ENCODE measurements around the gene ARID3B. TPM values are rescaled to one million over a fixed set of nuclear protein-coding genes. Genes with fewer than 3 reads are reported as not detected.
A peak's percentile ranks its signal among the peaks of the same experiment; 100 is the strongest.
"Not testable (repeated sequence)": the region's sequence is repeated elsewhere in the genome, so short reads cannot be mapped to it uniquely, and the experiment has no call there.

ARID3B gene
- total RNA-seq, 1 experiment from 2014 or later = 19.0 TPM

DNA sequence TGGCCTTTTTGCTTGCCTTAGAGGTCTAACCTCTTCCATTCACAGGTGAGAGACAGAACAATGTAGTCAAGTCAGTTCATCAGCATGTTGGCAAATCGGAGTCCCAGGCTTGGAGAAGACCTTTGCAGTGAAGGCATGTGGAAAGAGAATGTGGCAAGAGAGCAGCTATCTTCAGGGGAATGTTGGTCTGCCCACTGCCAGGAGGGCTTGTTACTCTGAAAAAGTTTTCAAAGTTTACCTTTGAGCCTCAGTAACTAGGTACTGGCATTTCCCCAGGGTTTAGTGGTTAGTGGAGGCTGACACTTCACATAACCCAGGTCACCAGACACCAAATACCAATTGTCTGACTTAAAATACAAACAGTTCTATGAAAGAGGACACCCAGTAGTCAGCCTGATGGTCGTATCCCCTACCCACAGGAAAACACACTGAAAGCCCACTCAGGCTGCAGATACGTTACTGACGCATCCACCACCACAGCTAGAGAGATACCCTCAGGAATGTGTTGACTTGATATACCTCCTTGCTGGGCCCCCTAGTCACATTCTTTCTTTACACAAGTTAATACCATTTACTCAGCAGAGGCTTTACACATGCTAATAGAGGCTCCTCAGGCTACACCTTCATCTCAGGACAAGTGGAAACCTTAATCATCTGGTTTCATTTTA, 9.7 kb upstream of the ARID3B start:
- no peaks in the 10 kb centered on the region for H3K9me2 ChIP-seq (replicated peaks; ENCODE audit: low read length)
- peak overlapping the region; percentile 98 for H3K27ac ChIP-seq (ENCODE audit: low read length)
- CTCF ChIA-PET = no interaction called here
- DNase-seq (peak; percentile 97), ATAC-seq (peak; percentile 88)
- H3K9me3 ChIP-seq (ENCODE audit: low read length) = no peaks in the 10 kb centered on the region
- no TSS peak for BruUV-seq (replicated peaks)
- POLR2A ChIA-PET (ENCODE audit: unreplicated experiment) = no interaction called here
- H3K36me3 ChIP-seq (ENCODE audit: low read depth, low read length) = no peaks in the 10 kb centered on the region
- peak overlapping the region; percentile 24 for H3K4me3 ChIP-seq (ENCODE audit: low read length)
- no peaks in the 10 kb centered on the region for H3K79me2 ChIP-seq (ENCODE audit: low read length)
- no peaks in the 10 kb centered on the region for H3K27me3 ChIP-seq (ENCODE audit: low read length)
- H3K9ac ChIP-seq (ENCODE audit: low read length) = peak overlapping the region; percentile 77
- no peak overlapping the region for H2AFZ ChIP-seq (ENCODE audit: low read length)
- TF ChIP-seq CTCF (conservative IDR thresholded peaks at IDR 0.05; ENCODE audit: low read depth, low read length) = no peak
- no peak for TF ChIP-seq EZH2phosphoT487 (IDR thresholded peaks at IDR 0.05; ENCODE audit: borderline replicate concordance, low read length)
- no peak for TF ChIP-seq EZH2 (IDR thresholded peaks at IDR 0.05; ENCODE audit: low read length, unreplicated experiment)
- H3K4me1 ChIP-seq (ENCODE audit: insufficient read depth, low read length) = peaks cover 56% of the 10 kb centered on the region
- peak overlapping the region; percentile 76 for H3K4me2 ChIP-seq (ENCODE audit: low read length)
- intact Hi-C loops (cut with micrococcal nuclease) = no loop called here
- H3F3A ChIP-seq (ENCODE audit: low read length, unreplicated experiment) = peaks cover 11% of the 10 kb centered on the region
- no peaks in the 10 kb centered on the region for H4K20me1 ChIP-seq (ENCODE audit: low read length)

DNA sequence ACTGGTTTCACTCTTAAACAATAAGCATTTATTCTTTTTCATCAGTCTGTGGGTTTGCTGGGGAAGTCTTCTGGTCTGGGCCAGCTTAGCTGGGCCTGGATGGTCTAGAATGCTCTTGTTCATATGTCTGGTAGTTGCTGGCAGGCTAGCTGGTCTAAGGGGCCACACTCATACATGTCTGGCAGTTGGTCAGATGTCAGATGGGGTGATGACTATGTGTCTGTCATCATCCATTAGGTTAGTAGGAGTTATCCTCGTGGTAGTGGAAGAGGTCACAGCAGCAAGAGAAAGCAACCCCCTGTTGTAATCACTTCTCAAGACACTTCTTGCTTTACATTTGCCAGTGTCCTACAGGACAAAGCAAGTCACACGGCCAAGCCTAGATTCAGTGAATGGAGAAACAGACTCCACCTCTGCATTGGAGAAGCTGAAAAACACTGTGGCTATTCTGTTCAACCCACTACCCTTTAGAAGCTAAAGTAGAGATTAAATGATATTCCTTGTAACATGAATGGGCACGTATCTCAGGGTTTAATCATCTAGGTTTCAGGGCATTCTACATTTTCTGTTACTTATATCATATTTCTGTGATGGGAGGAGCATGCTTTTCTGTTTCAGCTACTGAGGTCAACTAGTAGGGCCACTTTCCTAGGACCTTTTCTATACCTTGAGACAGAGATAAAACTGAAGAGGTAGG, 5.5 kb upstream of the ARID3B start:
- Histone ChIP-seq H3K4me3 (ENCODE audit: low read length) (no peak overlapping the region), H3K9me3 (ENCODE audit: low read length) (no peaks in the 10 kb centered on the region), H3K4me2 (ENCODE audit: low read length) (peak overlapping the region; percentile 30), H3K4me1 (ENCODE audit: insufficient read depth, low read length) (peaks cover 44% of the 10 kb centered on the region), H3K27me3 (ENCODE audit: low read length) (no peaks in the 10 kb centered on the region), H4K20me1 (ENCODE audit: low read length) (no peaks in the 10 kb centered on the region), H3F3A (ENCODE audit: low read length, unreplicated experiment) (peaks cover 6% of the 10 kb centered on the region), H3K27ac (ENCODE audit: low read length) (peak overlapping the region; percentile 45), H3K36me3 (ENCODE audit: low read depth, low read length) (no peaks in the 10 kb centered on the region), H2AFZ (ENCODE audit: low read length) (no peak overlapping the region), H3K79me2 (ENCODE audit: low read length) (peaks cover 14% of the 10 kb centered on the region), H3K9me2 (replicated peaks; ENCODE audit: low read length) (no peaks in the 10 kb centered on the region), H3K9ac (ENCODE audit: low read length) (no peak overlapping the region)
- TF ChIP-seq CTCF (conservative IDR thresholded peaks at IDR 0.05; ENCODE audit: low read depth, low read length) (no peak), EZH2phosphoT487 (IDR thresholded peaks at IDR 0.05; ENCODE audit: borderline replicate concordance, low read length) (no peak), EZH2 (IDR thresholded peaks at IDR 0.05; ENCODE audit: low read length, unreplicated experiment) (no peak)
- ChIA-PET POLR2A (ENCODE audit: unreplicated experiment) (interaction anchor here (0.7 kb wide), 1 partner anchor 129 kb away, joined by 7 read pairs; no protein-coding TSS in a partner anchor), CTCF (no interaction called here)
- intact Hi-C loops (cut with micrococcal nuclease) = no loop called here
- DNase-seq = peak; percentile 47
- no peak for ATAC-seq
- BruUV-seq (replicated peaks) = no TSS peak

DNA sequence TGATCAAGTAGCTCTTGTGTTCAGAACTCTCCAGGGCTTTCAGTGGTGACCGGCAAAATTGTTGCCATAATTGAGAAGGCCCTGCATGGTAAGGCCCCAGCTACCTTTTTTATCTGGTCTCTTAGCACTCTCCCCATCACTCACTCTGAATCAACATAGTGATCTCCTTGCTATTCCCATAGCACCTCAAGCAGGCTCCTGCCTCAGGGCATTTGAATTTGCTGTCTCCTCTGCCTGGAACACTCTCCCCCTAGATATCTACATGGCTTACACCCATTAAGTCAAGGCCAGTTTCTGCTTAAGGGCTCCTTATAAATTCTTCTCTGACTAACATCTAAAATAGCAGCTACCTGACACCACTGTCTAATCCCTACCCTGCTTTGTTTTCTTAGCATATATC, 3.3 kb upstream of the ARID3B start:
- ChIA-PET POLR2A (ENCODE audit: unreplicated experiment) (no interaction called here), CTCF (no interaction called here)
- intact Hi-C loops (cut with micrococcal nuclease) = no loop called here
- no TSS peak for BruUV-seq (replicated peaks)
- DNase-seq (peak; percentile 9), ATAC-seq (no peak)
- Histone ChIP-seq H3K4me2 (ENCODE audit: low read length) (no peak overlapping the region), H3K4me3 (ENCODE audit: low read length) (no peak overlapping the region), H3K27ac (ENCODE audit: low read length) (no peak overlapping the region), H3K9ac (ENCODE audit: low read length) (no peak overlapping the region), H2AFZ (ENCODE audit: low read length) (no peak overlapping the region), H3K4me1 (ENCODE audit: insufficient read depth, low read length) (peaks cover 35% of the 10 kb centered on the region), H3K79me2 (ENCODE audit: low read length) (peaks cover 32% of the 10 kb centered on the region), H3F3A (ENCODE audit: low read length, unreplicated experiment) (no peaks in the 10 kb centered on the region), H4K20me1 (ENCODE audit: low read length) (peaks cover 9% of the 10 kb centered on the region), H3K27me3 (ENCODE audit: low read length) (no peaks in the 10 kb centered on the region), H3K9me3 (ENCODE audit: low read length) (no peaks in the 10 kb centered on the region), H3K36me3 (ENCODE audit: low read depth, low read length) (no peaks in the 10 kb centered on the region), H3K9me2 (replicated peaks; ENCODE audit: low read length) (no peaks in the 10 kb centered on the region)
- TF ChIP-seq EZH2phosphoT487 (IDR thresholded peaks at IDR 0.05; ENCODE audit: borderline replicate concordance, low read length) = no peak
- TF ChIP-seq CTCF (conservative IDR thresholded peaks at IDR 0.05; ENCODE audit: low read depth, low read length) = no peak
- no peak for TF ChIP-seq EZH2 (IDR thresholded peaks at IDR 0.05; ENCODE audit: low read length, unreplicated experiment)

DNA sequence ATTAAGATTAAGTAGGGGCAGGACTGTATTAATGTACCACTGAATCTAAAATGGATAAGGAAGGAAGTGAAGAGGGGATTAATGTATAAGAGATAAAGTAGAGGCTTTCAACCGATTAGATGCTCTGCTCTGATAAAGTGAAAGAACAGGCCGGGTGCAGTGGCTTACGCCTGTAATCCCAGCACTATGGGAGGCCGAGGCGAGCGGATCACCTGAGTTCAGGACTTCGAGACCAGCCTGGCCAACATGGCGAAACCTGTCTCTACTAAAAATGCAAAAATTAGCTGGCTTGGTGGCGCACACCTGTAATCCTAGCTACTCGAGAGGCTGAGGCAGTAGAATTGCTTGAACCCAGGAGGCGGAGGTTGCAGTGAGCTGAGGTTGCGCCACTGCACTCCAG, 1.5 kb upstream of the ARID3B start:
- H2AFZ ChIP-seq (ENCODE audit: low read length); BruUV-seq (replicated peaks); H3K9me2 ChIP-seq (replicated peaks; ENCODE audit: low read length); H3F3A ChIP-seq (ENCODE audit: low read length, unreplicated experiment); H3K9me3 ChIP-seq (ENCODE audit: low read length); DNase-seq; H3K4me3 ChIP-seq (ENCODE audit: low read length); H3K27me3 ChIP-seq (ENCODE audit: low read length); intact Hi-C loops (cut with micrococcal nuclease); H3K36me3 ChIP-seq (ENCODE audit: low read depth, low read length); H3K27ac ChIP-seq (ENCODE audit: low read length); ATAC-seq; H3K9ac ChIP-seq (ENCODE audit: low read length): not testable (repeated sequence)
- peaks cover 43% of the 10 kb centered on the region for H3K4me1 ChIP-seq (ENCODE audit: insufficient read depth, low read length)
- peaks cover 17% of the 10 kb centered on the region for H4K20me1 ChIP-seq (ENCODE audit: low read length)
- CTCF ChIA-PET = interaction anchor here (0.7 kb wide), 1 partner anchor 69 kb away, joined by 5 read pairs; no protein-coding TSS in a partner anchor
- H3K4me2 ChIP-seq (ENCODE audit: low read length) = peak overlapping the region; percentile 84
- POLR2A ChIA-PET (ENCODE audit: unreplicated experiment) = interaction anchor here (0.6 kb wide), 1 partner anchor 36 kb away, joined by 4 read pairs; no protein-coding TSS in a partner anchor
- H3K79me2 ChIP-seq (ENCODE audit: low read length) = peaks cover 49% of the 10 kb centered on the region
